H9 (cell line): Measurements from ENCODE around the gene RAB11A. TPM values are rescaled to one million over a fixed set of nuclear protein-coding genes. Genes with fewer than 3 reads are reported as not detected.

Experiments
- DNase-seq: peaks from one replicate; pipeline ENCODE4 v3.0.0-alpha.2; 2017
- H2AFZ ChIP-seq: one replicate; pipeline ENCODE4 v1.6.1; 2013; ENCODE audit warnings: mild to moderate bottlenecking, low read length, control low read depth, moderate library complexity
- H2AK5ac ChIP-seq: 2 replicates; pipeline ENCODE4 v1.6.1; 2013; ENCODE audit warnings: low read length, control low read depth, mixed read lengths; ENCODE audit not compliant: insufficient read length
- H2BK120ac ChIP-seq: one replicate; pipeline ENCODE4 v1.6.1; 2013; ENCODE audit warnings: low read depth, mild to moderate bottlenecking, low read length, control low read depth, inconsistent platforms; ENCODE audit not compliant: poor library complexity, severe bottlenecking
- H2BK12ac ChIP-seq: 2 replicates; pipeline ENCODE4 v1.6.1; 2013; ENCODE audit warnings: low read length, control low read depth, mixed read lengths, low read depth; ENCODE audit not compliant: insufficient read length
- H2BK15ac ChIP-seq: 2 replicates; pipeline ENCODE4 v1.6.1; 2013; ENCODE audit warnings: low read depth, low read length, control low read depth
- H2BK20ac ChIP-seq: one replicate; pipeline ENCODE4 v1.6.1; 2013; ENCODE audit warnings: low read depth, mild to moderate bottlenecking, low read length, control low read depth, inconsistent platforms; ENCODE audit not compliant: poor library complexity, severe bottlenecking
- H2BK5ac ChIP-seq: 2 replicates; pipeline ENCODE4 v1.6.1; 2013; ENCODE audit warnings: low read length, control low read depth, mixed read lengths; ENCODE audit not compliant: insufficient read length
- H3K14ac ChIP-seq: 2 replicates; pipeline ENCODE4 v1.6.1; 2013; ENCODE audit warnings: low read length, control low read depth; ENCODE audit not compliant: insufficient read depth
- H3K18ac ChIP-seq: 2 replicates; pipeline ENCODE4 v1.6.1; 2013; ENCODE audit warnings: low read depth, mild to moderate bottlenecking, mixed read lengths, low read length, control low read depth; ENCODE audit not compliant: insufficient read length
- H3K23ac ChIP-seq: 2 replicates; pipeline ENCODE4 v1.6.1; 2013; ENCODE audit warnings: low read length, control low read depth, mixed read lengths, low read depth; ENCODE audit not compliant: insufficient read length
- H3K23me2 ChIP-seq: 2 replicates; pipeline ENCODE4 v1.6.1; 2013; ENCODE audit warnings: low read depth, mild to moderate bottlenecking, mixed read lengths, low read length, control low read depth; ENCODE audit not compliant: insufficient read length, poor library complexity, severe bottlenecking
- H3K27ac ChIP-seq: 2 replicates; pipeline ENCODE4 v1.5.1; 2013; ENCODE audit warnings: low read length, control low read depth, mixed read lengths, low read depth; ENCODE audit not compliant: insufficient read length
- H3K27me3 ChIP-seq: 2 replicates; pipeline ENCODE4 v1.6.1; 2013; ENCODE audit warnings: low read length, control low read depth, inconsistent platforms; ENCODE audit not compliant: insufficient read depth
- H3K4ac ChIP-seq: 2 replicates; pipeline ENCODE4 v1.6.1; 2013; ENCODE audit warnings: low read depth, mild to moderate bottlenecking, control low read depth, inconsistent platforms, low read length, moderate library complexity
- H3K4me1 ChIP-seq: 2 replicates; pipeline ENCODE4 v1.6.1; 2013; ENCODE audit warnings: low read length, control low read depth, inconsistent platforms; ENCODE audit not compliant: insufficient read depth
- H3K4me2 ChIP-seq: 2 replicates; pipeline ENCODE4 v1.6.1; 2013; ENCODE audit warnings: low read length, control low read depth, mixed read lengths; ENCODE audit not compliant: insufficient read length, insufficient read depth
- H3K56ac ChIP-seq: 2 replicates; pipeline ENCODE4 v1.6.1; 2013; ENCODE audit warnings: low read depth, mild to moderate bottlenecking, mixed read lengths, low read length, control low read depth; ENCODE audit not compliant: insufficient read length
- H3K79me1 ChIP-seq: 2 replicates; pipeline ENCODE4 v1.6.1; 2013; ENCODE audit warnings: low read depth, mild to moderate bottlenecking, moderate library complexity, low read length, control low read depth, inconsistent platforms; ENCODE audit not compliant: insufficient read depth, poor library complexity, severe bottlenecking
- H3K79me2 ChIP-seq: 2 replicates; pipeline ENCODE4 v1.6.1; 2013; ENCODE audit warnings: low read length, control low read depth, inconsistent platforms; ENCODE audit not compliant: insufficient read depth
- H3K9ac ChIP-seq: 2 replicates; pipeline ENCODE4 v1.6.1; 2013; ENCODE audit warnings: low read length, control low read depth, mixed read lengths; ENCODE audit not compliant: insufficient read length; ENCODE audit errors: extremely low read depth
- H3K9me3 ChIP-seq: one replicate; pipeline ENCODE4 v1.6.1; 2013; ENCODE audit warnings: low read depth, low read length, inconsistent platforms; ENCODE audit not compliant: control insufficient read depth
- H3T11ph ChIP-seq: one replicate; pipeline ENCODE4 v1.6.1; 2013; ENCODE audit warnings: mild to moderate bottlenecking, low read length, control low read depth, inconsistent platforms
- H4K20me1 ChIP-seq: one replicate; pipeline ENCODE4 v1.6.1; 2013; ENCODE audit not compliant: control insufficient read depth, insufficient read length, insufficient read depth
- H4K5ac ChIP-seq: 2 replicates; pipeline ENCODE4 v1.6.1; 2013; ENCODE audit warnings: low read depth, mild to moderate bottlenecking, mixed read lengths, low read length, control low read depth; ENCODE audit not compliant: insufficient read length
- H4K8ac ChIP-seq: replicated peaks from 2 replicates; pipeline ENCODE4 v1.6.1; 2013; ENCODE audit warnings: low read length, control low read depth, mixed read lengths, low read depth; ENCODE audit not compliant: insufficient read length
- H4K91ac ChIP-seq: 2 replicates; pipeline ENCODE4 v1.6.1; 2013; ENCODE audit warnings: low read depth, mild to moderate bottlenecking, moderate library complexity, mixed read lengths, low read length, control low read depth; ENCODE audit not compliant: insufficient read length
- H3K27ac Mint-ChIP-seq, 3 experiments: 2 replicates in 2 of 3; 3 replicates in 1 of 3; pipeline ENCODE4 v1.8.0; 2020 to 2021; ENCODE audit warnings: mixed read lengths in 3 of 3, mild to moderate bottlenecking in 1 of 3, moderate library complexity in 1 of 3
- H3K27me3 Mint-ChIP-seq: 2 replicates; pipeline ENCODE4 v1.8.0; 2021; ENCODE audit warnings: low read depth, mild to moderate bottlenecking, moderate library complexity, mixed read lengths
- H3K36me3 Mint-ChIP-seq, 3 experiments: 2 replicates in 2 of 3; 3 replicates in 1 of 3; pipeline ENCODE4 v1.8.0; 2020 to 2021; ENCODE audit warnings: low read depth in 3 of 3, mixed read lengths in 3 of 3; ENCODE audit not compliant: insufficient read depth in 1 of 3
- H3K4me1 Mint-ChIP-seq, 2 experiments: 2 replicates each; pipeline ENCODE4 v1.8.0; 2020; ENCODE audit warnings: mixed read lengths in 2 of 2
- H3K4me3 Mint-ChIP-seq, 2 experiments: 2 replicates in 1 of 2; 3 replicates in 1 of 2; pipeline ENCODE4 v1.8.0; 2020 to 2021; ENCODE audit warnings: mild to moderate bottlenecking in 2 of 2, mixed read lengths in 2 of 2, moderate library complexity in 1 of 2
- H3K9me3 Mint-ChIP-seq, 2 experiments: 2 replicates in 1 of 2; 3 replicates in 1 of 2; pipeline ENCODE4 v1.8.0; 2020; ENCODE audit warnings: mild to moderate bottlenecking in 2 of 2, mixed read lengths in 2 of 2, moderate library complexity in 1 of 2
- CTCF ChIP-seq: fragments of 200-600 bp; sonication (generic); conservative IDR thresholded peaks from 3 replicates; pipeline ENCODE4 v1.8.0; 2021; ENCODE audit warnings: antibody characterized with exemption, mild to moderate bottlenecking
- total RNA-seq: library from RNA; stranded (reverse); gene quantifications from 2 replicates; pipeline ENCODE4 v1.2.1, GENCODE V29; 2021

RAB11A gene
- total RNA-seq, 1 experiment from 2014 or later = 217 TPM

- Histone ChIP-seq H3K9me3 (no peaks in the 10 kb centered on the region), H4K91ac (no peak overlapping the region), H3K23me2 (peaks cover 4% of the 10 kb centered on the region), H3K27ac (no peak overlapping the region), H3K27me3 (no peaks in the 10 kb centered on the region), H3K56ac (no peak overlapping the region), H3K18ac (no peak overlapping the region), H2BK20ac (no peak overlapping the region), H2BK12ac (no peak overlapping the region), H2AK5ac (no peak overlapping the region), H4K8ac (no peak overlapping the region), H2BK15ac (no peak overlapping the region), H2BK5ac (no peak overlapping the region), H3K23ac (no peak overlapping the region), H3K4ac (no peak overlapping the region), H3T11ph (no peak overlapping the region), H2BK120ac (no peak overlapping the region), H3K9ac (no peak overlapping the region), H3K14ac (no peak overlapping the region), H3K4me1 (no peaks in the 10 kb centered on the region), H4K20me1 (no peaks in the 10 kb centered on the region), H3K79me2 (peaks cover 23% of the 10 kb centered on the region; the same call in 1 of the 2 replicates), H3K79me1 (peaks cover 3% of the 10 kb centered on the region), H2AFZ (no peak overlapping the region), H4K5ac (no peak overlapping the region), H3K4me2 (no peak overlapping the region)
- Mint-ChIP-seq H3K27ac (no peak overlapping the region), H3K4me3 (no peak overlapping the region), H3K36me3 (peaks cover 7 to 25% (median 18%) of the 10 kb centered on the region in 3 experiments; a peak in 6 of 7 replicates), H3K9me3 (peaks cover 3 to 5% of the 10 kb centered on the region in 2 experiments; a peak in 3 of 5 replicates), H3K4me1 (peaks cover 12 to 13% of the 10 kb centered on the region in 2 experiments), H3K27me3 (peaks cover 5% of the 10 kb centered on the region; the same call in 1 of the 2 replicates)
- no peak for TF ChIP-seq CTCF
- no peak for DNase-seq
These were observed 4.0 kb downstream of the RAB11A start for GRCh38 chr15:65873256-65873655.
